ENCODE results near the gene PAF1.

GRCh38 chr19:39372941-39373340 is 18.0 kb downstream of the PAF1 start:
- no peak for TF ChIP-seq ZNF687 (CRISPR knock-in tag; IDR thresholded peaks at IDR 0.05)
- TF ChIP-seq PCBP2 (optimal IDR thresholded peaks at IDR 0.05; ENCODE audit: low read depth, low read length, poor library complexity, severe bottlenecking) = no peak
- no peak for TF ChIP-seq CTCF (CRISPR knock-in tag; IDR thresholded peaks at IDR 0.05)
- TF ChIP-seq ZNF737 (CRISPR knock-in tag; IDR thresholded peaks at IDR 0.05; ENCODE audit: borderline replicate concordance) = no peak

All from HepG2 (cell line).